Measurements from ENCODE around the gene MYO16.
A peak's percentile ranks its signal among the peaks of the same experiment; 100 is the strongest.

MYO16 gene

GRCh38 chr13:109241160-109241559 is 611.7 kb downstream of the MYO16 start:
- DNase-seq (ENCODE audit: low read depth), result no peak
- TF ChIP-seq CTCF (conservative IDR thresholded peaks at IDR 0.05; ENCODE audit: low read depth, low read length), result no peak
- H3K4me3 ChIP-seq (ENCODE audit: low read depth, low read length), result no peak overlapping the region

GRCh38 chr13:109243311-109243951 is 614.0 kb downstream of the MYO16 start:
- DNase-seq (ENCODE audit: low read depth), result peak; percentile 95
- H3K4me3 ChIP-seq (ENCODE audit: low read depth, low read length), result peak overlapping the region; percentile 13
- no peak for TF ChIP-seq CTCF (conservative IDR thresholded peaks at IDR 0.05; ENCODE audit: low read depth, low read length)

DNA sequence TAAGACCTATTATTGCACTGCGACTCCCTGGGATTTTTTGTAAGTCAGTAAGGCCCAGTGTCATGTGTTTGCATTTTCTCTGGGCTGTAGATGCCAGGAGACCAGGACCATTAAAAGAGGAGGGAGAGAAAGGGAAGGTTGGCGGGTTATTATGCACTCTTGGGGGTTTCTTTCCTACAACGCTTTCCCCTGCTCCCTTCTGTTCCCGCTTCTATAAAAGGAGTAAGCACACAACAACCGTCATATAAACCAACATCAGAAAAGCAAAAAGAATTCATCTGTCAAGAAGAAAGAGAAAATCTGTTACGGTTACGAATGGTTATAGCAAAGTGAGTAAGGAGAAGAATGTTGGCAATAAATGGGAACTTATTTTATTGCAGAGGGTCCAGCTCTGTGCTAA is 615.2 kb downstream of the MYO16 start:
- no peak overlapping the region for H3K4me3 ChIP-seq (ENCODE audit: low read depth, low read length)
- no peak for DNase-seq (ENCODE audit: low read depth)
- no peak for TF ChIP-seq CTCF (conservative IDR thresholded peaks at IDR 0.05; ENCODE audit: low read depth, low read length)

DNA sequence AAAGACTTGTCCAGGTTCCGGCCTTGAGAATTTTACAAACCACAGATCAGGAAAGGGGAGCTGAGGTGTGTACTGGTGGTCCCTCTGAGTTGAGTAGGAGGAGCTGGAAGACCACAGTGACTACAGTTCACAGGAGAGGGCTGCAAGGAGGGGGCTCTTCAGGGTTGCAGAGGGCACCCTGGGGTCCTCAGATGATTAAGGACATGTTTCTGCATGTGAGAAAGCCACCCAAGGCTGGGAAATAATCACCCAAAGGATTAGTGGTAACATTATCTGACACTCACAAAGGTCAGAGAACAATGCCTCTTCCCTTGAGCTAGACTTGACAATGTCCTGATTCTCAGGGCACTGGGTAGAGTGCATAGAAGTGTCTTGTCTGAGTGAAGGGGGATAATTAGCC is 616.6 kb downstream of the MYO16 start:
- no peak for TF ChIP-seq CTCF (conservative IDR thresholded peaks at IDR 0.05; ENCODE audit: low read depth, low read length)
- DNase-seq (ENCODE audit: low read depth), result no peak
- H3K4me3 ChIP-seq (ENCODE audit: low read depth, low read length), result no peak overlapping the region

- no peak for DNase-seq (ENCODE audit: low read depth)
- no peak for TF ChIP-seq CTCF (conservative IDR thresholded peaks at IDR 0.05; ENCODE audit: low read depth, low read length)
- no peak overlapping the region for H3K4me3 ChIP-seq (ENCODE audit: low read depth, low read length)
Observed at GRCh38 chr13:109249780-109250528, 620.5 kb downstream of the MYO16 start.

- DNase-seq (ENCODE audit: low read depth), result no peak
- TF ChIP-seq CTCF (conservative IDR thresholded peaks at IDR 0.05; ENCODE audit: low read depth, low read length), result no peak
- H3K4me3 ChIP-seq (ENCODE audit: low read depth, low read length), result no peak overlapping the region
Observed at GRCh38 chr13:109251956-109252355, 622.5 kb downstream of the MYO16 start.

GRCh38 chr13:109253316-109253715 is 623.9 kb downstream of the MYO16 start:
- no peak overlapping the region for H3K4me3 ChIP-seq (ENCODE audit: low read depth, low read length)
- no peak for TF ChIP-seq CTCF (conservative IDR thresholded peaks at IDR 0.05; ENCODE audit: low read depth, low read length)
- DNase-seq (ENCODE audit: low read depth), result no peak
